ENCODE results near the gene ZC3H18.
A peak's percentile ranks its signal among the peaks of the same experiment; 100 is the strongest.

The ZC3H18 gene

DNA sequence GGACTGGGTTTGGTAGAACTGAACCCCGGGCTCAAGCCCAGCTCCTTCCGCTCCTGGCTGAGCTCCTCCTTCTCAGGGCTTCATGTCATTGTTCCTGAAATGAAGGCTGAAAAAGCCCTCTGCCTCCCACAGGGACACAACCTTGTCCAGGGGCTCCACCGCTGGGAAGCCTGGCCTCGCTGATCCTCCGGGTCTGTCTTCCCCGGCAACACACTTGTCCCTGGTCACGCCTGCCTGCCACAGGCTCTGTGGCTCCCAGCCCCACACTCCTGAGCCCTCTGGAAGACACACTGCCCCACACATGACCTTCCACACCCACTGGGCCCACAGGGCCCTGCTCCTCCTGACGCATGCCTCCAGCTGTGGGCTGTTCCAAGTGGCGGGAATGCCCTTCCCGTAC lies 18.0 kb upstream of the ZC3H18 start:
- DNase-seq, result no peak

DNA sequence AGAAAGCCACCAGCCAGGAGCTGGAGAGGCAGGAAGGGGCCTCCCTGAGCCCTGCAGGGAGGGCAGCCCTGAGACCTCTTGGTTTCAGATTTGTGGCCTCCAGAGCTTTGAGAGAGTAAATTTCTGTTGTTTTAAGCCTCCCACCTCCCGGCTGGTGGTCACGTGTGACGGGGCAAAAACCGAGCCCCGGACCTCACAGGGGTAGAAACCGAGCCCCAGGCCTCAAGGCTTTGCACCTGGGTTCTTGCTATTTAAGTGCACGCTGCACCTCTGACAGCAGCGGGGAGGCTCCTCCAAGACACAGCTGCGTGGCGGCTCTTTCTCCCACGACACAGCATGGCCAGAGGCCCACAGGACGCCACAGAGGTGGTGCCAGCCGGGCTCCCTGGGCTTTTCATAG lies 17.4 kb upstream of the ZC3H18 start:
- DNase-seq, result no peak

DNA sequence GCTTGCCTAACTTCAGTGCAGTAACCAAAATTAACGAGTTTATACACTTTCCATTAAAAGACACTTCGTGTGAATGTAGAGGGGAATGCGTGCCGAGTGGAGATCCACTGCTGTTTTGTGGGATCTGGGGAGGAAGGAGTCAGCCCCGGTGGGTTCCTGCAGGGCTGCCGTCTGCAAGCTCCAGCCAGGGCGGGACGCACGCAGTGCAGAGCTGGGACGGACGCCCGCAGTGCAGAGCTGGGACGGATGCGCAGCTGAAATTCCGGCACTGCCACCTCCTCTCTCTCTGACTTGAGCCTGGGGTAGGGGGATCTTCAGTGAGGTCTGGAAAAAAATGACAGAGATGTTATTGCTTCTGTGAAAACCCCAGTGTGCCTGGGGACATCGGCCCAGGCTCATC lies 16.5 kb upstream of the ZC3H18 start:
- no peak for DNase-seq

DNA sequence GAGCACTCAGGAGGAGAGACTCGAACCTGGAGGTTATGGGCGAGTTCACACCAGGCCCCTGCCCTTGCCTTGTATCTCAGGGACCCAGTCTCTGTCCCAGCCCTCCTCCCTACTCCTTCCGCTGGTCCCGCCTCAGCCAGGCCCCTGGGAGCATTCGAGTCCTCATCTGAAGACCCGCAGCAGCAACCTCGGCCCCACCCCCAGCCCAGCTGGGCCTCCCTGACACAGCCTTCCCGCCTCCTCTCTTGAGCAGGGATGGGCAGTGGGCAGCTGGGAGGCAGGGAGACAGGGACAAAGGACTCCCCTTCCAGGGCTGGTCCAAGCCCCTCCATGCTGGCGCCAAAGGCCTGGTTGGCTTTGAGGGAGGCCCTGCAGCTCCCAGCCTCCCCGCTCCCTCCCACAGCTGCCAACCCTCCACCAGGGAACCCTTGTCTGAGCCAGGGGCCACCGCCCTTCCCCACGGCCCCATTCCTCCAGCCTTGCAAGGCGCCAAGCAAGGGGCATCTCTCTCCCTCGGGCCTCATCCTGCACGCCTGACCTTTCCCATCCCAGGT lies 15.4 kb upstream of the ZC3H18 start:
- no peak for DNase-seq

DNA sequence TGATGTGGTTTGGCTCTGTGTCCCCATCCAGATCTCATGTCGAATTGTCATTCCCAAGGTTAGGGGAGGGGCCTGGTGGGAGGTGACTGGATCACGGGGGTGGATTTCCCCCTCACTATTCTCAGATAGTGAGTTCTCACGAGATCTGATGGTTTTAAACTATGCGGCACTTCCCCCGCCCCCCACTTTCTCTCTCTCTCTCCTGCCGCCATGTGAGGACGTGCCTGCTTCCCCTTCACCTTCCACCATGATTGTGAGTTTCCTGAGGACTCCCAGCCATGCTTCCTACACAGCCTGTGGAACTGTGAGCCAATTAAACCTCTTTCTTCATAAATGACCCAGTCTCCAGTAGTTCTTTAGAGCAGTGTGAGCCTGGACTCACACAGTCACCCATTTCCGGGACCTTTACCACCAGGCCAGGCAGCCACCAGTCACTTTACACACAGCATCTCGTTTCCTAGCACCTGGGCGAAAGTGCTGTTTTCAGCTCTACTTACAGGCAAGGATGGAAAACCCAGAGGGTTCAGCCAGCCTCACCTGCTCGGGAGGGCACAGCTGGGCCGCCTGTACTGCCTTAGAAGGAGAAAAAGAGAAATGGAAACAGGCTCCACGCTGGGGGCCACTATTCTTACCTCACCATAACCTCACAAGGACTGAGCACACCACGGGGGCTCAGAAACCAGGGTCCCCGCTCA lies 13.8 kb upstream of the ZC3H18 start:
- no peak for DNase-seq

DNA sequence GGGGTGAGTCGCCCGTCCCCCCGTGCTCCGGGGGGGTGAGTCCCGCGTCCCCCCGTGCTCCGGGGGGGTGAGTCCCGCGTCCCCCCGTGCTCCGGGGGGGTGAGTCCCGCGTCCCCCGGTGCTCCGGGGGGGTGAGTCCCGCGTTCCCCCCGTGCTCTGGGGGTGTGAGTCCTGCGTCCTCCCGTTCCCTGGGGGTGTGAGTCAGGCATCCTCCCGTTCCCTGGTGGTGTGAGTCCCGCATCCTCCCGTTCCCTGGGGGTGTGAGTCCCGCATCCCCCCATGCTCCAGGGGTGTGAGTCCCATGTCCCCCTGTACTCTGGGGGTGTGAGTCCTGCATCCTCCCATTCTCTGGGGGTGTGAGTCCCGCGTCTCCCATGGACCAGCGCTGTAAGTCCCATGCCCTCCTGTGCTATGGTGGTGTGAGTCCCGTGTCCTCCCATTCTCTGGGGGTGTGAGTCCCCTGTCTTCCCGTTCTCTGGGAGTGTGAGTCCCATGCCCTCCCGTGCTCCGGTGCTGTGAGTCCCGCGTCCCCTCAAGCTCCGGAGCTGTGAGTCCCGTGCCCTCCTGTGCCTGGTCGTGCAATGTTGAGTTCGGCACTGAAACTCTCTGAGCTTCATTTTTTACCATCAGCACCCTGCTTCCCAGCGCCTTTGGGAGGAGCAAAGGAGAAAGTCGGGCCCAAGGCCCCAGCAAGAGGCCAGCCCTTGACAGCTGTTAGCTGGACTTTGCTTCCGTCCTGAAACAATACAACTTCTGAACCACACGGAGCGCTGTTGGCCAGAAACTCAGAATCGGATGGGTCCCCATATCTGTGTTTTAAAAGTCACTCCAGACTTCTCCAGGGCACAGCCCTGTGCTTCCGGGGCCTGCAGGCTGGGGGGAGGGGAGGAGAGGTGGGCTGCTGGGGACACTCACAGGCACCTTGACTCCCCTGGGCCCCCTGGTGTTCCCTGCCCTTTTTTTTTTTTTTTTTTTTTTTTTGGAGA lies 11.5 kb upstream of the ZC3H18 start:
- no peak for DNase-seq

DNA sequence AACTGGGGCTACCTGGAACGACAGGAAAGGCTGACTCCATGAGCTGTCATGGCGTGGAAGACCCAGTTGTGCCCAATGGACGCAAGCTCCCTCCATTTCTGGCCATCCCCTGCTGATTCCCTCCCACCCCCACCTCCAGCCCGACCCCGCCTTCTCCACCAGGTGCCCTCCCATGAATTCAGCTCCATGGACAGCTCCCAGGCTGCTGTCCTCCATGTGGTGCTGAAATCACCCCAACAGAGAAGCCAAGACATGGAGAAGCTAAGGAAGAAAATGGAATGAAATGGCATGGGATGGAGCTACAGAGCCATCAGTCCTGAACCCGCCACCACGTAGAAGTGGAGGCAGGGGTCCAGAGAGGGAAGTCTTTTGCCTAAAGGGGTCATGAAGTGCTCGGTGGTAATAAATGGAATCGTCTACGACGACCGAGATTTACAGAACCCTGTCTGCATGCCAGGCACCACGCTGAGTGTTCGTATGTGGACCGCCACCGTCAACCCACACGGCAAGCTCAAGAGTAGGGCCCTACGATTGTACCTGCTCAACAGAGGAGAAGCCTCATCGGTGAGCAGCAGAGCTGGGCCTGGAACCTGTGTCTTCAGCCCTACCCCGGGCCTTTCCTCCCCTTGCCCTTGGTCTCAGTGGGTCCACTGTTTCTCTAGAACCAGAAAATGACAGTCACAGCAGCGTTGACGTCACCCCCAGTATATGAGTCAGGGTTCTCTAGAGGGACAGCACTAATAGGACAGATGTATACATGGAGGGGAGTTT lies 9.3 kb upstream of the ZC3H18 start:
- no peak for DNase-seq

DNA sequence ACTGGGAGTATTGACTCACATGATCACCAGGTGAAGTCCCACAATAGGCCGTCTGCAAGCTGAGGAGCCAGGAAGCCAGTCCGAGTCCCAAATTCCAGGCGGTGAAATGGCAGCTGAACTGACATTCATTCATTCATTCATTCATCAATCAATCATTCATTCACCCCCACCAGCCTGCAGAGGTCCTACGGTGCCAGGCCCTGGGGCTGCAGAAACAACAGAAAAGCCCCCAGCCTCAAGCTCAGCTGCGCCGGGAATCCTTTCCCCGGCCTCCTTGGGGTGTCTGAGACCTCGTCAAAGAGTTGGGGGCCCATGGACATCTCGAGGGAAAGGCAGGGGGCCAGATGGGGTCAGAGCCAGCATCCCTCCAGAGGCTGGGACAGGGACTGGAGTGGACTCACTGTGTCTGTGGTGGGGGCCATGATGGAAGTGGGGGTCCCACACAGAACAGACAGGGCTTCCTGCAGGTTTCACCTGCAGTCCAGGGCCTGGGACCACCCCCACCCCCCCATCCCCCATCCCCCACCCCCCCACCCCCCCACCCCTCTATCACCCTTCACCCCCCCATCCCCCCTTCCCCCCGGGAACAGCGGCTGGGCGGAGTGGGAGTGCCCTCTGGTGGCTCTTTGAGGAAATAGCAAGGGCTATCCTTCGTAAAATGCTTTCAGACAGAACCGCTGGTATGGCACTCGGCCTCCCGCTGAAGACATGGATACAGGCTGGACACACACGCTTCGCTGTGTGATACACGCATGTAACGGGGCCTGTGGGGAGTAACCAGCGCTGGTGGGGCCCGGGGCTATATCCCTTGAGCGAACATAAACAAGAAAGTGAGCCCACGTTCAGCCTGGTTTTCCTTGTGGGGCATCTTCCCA lies 8.5 kb upstream of the ZC3H18 start:
- DNase-seq, result peak; percentile 26 to 31

DNA sequence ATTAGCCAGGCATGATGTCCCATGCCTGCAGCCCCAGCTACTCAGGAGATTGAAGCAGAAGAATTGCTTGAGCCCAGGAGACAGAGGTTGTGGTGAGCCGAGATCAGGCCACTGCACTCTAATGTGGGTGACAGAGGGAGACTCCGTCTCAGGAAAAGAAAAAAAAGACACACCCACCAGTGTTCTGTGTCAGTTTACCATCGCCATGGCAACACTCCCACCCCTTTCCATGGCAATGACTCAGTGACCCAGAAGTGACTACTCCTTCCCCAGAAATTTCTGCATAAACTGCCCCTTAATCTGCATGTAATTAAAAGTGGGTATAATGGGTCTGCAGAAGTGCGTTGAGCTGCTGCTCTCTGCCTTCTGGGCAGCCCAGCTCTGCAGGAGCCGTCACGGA lies 4.0 kb upstream of the ZC3H18 start:
- DNase-seq, result peak; percentile 72

DNA sequence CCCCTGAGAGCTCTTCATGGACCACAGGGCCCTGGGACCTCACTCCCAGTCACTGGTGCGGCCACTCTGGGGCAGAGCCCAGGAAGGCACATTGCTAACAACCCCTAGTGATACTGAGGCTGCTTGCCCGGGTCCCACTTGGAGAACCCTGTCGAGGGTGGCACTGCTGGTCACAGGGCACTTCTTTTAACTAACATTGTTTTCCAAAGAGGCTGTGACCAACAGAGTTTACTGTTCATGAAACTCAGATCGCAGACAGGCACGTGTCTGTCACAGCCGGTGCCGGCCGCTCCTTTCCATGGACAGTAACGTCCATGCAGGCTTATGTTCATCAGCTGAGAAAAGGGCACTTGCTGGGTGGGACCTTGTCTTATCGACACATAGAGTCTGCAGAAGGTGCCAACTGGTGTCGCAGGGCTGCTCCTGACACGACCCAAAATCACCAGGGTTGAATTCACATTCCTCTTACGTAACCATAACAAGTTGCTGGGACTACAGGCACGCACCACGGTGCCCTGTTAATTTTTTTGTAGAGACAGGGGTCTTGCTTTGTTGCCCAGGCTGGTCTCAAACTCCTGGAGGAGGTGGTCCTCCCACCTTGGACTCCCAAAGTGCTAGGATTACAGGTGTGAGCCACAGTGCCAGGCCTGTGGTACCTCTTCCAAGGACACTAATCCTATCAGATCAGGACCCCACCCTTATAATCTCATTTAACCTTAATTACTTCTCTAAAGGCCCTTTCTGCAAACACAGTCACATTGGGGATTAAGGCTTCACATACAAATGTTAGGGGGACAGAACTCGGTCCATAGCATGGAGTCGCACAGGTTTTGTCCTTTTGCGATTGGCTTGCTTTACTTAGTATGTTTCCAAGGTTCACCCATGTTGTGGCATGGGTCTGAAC lies 1.2 kb upstream of the ZC3H18 start:
- DNase-seq, result no peak

DNA sequence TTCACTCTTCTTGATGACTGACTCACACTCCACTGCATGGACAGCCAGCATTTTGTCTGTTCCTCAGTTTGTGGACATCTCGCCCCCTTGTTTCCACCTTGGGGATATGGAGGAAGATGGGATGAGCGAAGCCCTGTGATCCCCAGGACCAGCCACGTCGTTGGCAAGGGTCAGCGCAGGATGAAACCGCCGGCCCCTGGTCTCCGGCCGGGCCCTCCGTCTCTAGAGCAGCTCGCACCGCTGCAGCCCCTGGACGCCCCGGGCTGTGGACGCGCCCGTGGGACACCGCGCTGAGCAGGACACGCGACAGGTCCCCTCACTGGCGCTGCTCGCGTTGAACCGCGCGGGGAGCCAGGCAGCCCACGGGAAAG lies 604 bp upstream of the ZC3H18 start:
- no peak for DNase-seq

DNA sequence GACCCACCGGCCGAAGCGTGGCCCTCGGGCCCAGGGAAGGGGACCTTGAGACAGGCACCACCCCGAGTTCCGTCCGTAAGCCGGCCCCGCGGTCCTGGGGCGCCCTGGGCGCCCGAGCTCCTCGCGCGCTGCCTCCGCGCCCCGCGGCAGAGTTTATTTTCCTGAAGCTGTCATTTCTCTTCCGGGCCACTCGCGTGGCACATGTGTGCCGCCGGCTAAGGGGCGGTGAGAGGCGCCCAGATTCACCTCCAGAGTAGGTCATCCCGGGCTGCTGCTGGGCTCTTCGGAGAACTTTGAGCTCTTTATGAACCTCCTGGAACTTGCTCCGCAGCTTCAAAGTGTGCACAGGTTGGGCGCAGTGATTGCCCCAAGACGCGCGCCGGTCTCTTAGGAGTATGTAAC lies 489 bp downstream of the ZC3H18 start:
- peak in 1 of 2 donors; percentile 30 for DNase-seq

DNA sequence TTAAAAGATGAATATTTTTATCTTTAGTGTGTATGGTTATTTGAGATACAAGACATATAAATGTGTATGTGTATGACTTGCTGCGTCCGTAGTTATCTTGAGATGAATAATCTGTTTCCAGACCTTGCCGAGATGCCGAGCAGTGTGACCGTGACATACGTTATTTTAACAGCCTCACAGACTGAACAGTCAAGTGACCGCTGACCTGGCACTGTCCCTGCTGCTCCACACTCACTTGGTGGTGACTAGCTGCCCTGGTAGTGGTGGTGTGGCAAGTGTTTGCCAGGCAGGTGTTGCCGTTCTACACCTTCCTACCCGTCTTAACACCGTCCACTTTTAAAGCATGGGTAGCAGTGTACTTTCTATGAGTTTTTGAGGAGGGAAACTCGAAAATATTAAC lies 5.0 kb downstream of the ZC3H18 start:
- DNase-seq, result no peak

DNA sequence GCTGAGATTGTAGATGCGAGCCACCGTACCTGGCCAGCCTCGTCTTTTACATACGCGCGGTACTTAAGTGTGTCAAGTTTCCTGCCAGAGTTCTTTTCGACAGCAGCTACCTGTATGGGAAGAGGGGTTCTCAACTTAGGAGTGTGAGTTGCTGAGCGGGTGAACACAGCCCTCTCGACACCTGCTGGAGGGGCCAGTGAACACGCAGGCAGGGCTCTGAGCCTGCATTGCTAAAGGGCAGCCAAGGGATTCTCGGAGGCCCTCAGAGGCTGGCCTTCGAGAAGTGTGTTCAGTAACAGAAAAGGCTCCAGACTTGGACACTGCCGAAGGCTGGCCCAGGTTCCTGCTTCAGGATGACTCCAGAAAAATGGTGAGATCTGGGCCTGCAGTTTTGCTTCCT lies 6.1 kb downstream of the ZC3H18 start:
- DNase-seq, result no peak

DNA sequence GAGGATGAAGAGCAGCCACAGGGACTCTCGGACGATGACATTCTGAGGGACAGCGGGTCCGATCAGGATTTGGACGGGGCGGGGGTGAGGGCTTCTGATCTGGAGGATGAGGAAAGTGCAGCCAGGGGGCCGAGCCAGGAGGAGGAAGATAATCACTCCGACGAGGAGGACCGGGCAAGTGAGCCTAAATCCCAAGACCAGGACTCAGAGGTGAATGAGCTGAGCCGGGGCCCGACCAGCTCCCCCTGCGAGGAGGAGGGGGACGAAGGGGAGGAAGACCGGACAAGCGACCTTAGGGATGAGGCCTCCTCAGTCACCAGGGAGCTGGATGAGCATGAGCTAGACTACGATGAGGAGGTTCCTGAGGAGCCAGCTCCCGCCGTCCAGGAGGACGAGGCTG lies 7.0 kb downstream of the ZC3H18 start:
- no peak for DNase-seq

DNA sequence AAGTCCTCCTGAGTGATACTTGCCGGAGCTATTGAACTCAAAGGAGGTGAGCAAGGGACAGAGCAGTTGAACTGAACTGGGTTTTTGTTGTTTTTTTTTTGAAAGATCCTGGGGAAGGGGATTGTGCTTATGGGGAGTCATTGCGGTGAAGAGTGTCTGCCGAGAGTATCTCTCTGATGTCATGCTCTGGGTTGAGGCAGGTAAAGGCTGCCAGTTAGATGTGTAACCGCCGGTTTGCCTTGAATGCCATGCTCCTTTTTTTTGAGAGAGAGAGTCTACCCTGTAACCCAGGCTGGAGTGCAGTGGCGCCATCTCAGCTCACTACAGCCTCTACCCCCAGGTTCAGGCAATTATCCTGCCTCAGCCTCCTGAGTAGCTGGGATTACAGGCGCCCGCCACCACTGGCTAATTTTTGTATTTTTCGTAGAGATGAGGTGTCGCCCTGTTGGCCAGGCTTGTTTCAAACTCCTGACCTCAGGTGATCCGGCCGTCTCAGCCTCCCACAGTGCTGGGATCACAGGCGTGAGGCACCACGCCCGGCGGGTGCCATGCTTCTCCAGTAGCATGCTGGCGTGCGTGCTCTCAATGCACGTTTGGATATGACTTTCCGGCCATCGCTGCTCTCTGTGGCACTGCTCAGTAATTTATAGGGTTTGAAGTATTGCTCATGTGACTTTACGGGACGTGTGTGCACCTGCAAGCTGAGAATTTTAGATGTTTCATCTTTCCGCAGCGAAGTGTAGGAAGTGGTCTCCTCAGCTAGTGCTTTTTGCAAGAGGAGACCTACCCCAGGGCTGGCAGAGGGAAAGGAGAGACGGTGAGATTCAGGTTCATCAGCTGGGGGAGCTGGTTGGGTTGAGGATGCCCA lies 8.5 kb downstream of the ZC3H18 start:
- DNase-seq, result no peak

DNA sequence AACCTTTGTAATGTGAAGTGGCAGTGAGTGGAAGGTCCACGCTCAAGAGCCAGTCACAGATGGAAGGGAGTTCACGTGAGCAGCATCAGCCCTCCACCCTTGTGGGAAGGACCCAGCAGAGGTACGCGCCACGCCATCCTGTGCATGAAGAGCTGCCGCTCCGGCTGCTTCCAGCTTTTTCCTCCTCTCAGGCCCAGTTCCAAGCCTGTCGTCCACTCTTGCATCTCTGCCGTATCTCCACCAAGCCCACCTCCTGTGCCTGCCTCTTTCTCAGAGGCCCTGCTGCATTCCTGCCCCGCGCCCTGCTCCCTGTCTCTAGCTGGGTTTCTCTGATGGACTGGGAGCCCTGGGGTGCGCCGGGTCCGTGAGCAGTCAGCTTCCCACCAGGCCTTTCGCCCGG lies 10.2 kb downstream of the ZC3H18 start:
- no peak for DNase-seq

DNA sequence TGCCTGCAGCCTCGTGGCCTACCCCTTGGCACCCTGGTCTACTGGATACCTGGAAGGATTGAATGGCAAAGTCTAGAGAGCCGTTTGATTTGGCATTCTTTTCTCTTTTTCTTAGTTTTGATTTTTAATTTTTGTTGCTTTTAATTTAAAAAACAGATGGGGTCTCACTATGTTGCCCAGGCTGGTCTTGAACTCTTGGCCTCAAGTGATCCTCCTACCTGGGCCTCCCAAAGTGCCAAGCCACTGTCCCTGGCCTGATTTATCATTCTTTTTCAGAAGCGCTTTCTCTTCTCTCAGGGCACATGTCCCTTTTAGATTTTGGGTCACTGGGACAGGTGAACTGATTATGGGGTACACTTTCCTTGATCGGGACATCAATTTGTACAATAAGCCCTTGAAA lies 10.8 kb downstream of the ZC3H18 start:
- DNase-seq, result no peak

DNA sequence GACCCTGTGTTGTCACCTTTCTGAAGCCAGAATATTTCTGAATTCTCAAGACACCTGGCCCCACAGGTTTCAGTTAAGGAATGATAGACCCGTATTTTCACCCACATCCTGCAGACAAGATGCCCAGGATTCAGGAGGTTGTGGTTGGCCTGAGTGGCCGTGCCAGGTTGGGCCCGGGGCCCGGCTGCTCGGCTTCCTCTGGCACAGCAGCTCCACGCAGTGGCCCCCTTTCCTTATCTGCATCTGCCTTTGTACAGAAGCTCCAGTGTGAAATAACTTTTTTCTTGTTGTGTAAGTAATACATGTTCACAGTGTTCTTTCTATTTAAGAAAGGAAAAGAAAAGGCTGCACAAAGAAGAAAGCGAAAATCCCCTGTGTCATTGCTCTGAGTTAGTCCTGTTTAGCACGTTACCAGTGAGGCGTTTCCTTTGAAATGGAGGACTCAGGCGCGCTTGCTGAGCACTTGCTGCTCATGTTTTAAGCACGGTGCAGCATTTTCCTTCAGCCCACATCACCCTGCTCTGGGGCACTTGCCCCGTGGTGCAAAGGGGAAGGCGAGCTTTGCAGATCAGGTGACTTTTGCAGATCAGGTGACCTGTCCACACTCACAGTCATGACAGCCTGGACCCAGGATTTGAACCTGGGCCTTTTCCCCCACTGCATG lies 12.8 kb downstream of the ZC3H18 start:
- DNase-seq, result no peak

DNA sequence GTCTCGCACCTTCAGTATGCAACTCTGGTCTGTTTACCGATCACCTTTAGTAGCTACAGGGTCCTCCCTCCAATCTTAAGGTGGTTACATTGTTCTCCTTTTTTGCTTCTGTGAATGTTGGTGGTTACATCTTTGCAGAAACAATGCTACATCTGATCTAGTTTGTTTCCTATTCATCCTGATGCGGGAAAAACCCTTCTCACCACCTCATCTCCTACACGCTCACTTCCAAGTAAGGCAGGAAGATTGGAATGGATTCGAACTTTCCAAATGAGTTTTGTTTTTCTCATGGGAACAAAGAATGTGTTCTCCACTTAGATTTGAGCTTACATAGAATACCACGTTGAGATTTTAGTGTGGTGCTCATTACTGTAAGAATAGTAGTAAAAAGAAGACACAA lies 14.5 kb downstream of the ZC3H18 start:
- DNase-seq, result no peak
